Activated T-helper 1 cell treated with anti-CD3 and anti-CD28 coated beads, Interleukin-2, amount 50 U/mL, for 16 hours (primary cell): ENCODE results near the gene COG5.

Experiments
- DNase-seq, 2 donors: peaks; one replicate each; pipeline ENCODE4 v3.0.0-alpha.2; 2020; ENCODE audit warnings: low read depth in 1 of 2, low spot score in 1 of 2

COG5 gene

DNA sequence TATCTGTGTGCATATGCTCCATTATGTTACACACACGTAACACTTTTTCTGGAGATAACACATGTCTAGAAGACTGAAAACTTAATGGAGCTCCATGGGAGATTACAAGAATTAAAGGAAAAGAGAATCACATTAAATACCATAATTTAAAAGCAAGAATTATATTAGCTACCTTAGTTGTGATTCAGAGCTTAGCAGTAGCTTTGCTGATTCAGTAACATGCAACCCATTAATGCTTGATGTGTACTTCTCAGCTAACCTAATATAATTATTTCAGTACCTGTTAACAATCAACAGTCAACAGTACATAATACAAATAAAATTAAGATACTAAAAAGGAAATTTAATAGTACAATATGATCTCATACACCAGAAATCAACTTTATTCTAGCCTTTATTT lies 167.6 kb downstream of the COG5 start:
- DNase-seq: no peak

DNA sequence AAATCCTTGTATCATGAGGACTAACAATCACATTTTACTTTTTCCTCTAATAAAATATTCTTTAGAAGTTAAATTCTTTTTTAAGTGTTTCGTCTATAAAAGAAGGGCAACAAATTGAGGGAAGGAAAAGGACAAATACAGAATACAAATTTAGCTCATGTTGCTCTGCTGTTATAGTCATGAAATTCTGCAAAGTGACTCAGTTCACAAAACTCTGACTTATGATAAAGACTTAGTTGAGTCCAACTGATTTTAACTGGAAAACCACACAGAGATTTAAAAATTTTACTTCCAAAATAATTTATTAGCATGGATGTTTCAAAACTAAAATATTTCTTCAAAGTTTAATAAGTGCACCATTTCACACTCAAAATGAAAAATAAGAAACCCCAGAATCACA lies 168.9 kb downstream of the COG5 start:
- DNase-seq: no peak

DNA sequence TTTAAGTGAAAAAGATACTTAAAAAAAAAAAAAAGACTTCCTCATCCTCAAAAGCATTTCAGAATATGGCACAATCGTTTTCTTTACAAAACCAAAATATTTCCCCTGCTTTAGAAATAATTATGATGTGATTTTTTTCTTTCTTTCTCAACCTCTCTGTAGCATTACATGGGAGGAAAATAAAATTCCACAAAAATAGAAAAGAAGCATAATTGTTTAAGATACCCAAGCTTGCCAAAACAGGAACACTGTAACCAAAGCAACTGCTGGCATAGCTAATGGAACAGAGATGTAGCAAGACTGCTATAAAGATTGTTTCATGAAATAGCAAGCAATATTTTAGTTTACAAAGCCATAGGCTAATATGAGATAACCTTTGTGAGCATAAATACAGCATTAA lies 169.4 kb downstream of the COG5 start:
- no peak for DNase-seq

DNA sequence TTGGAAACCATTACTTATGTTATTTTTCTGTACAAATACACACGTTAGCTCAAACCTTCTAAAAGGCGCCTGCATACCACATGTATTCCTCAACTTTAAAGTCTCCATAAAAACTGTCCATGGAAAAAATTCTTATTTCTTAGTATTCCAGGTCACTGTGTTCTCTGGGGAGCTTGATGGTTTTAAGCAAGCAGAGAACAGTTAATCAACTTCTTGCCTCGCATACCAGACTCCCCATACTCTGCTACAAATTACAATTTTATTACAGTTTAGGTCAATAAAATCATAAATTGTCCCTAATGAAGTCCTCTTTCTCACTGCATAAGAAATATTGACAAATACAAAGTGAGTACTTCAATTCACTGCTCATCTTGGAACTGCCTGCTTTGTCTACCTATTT lies 170.9 kb downstream of the COG5 start:
- DNase-seq: no peak

DNA sequence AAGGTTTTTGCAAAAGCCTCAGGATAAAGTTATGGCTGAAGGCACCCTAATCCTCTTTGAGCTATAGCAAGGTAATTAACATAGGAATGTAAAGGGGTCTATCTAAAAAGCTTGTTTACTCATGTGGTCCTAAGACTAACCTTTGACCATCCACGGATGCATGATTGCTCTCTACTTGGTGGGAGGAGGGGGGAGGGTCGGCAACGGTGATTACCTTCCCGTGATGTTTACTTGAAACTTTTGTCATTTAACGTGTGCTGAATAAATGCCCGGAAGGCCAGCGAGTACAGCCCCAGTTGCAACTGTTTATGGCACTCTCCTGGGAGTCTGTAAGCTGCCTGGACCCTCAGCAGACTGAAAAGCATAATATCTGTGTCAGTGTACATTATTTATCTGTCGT lies 172.8 kb downstream of the COG5 start:
- no peak for DNase-seq

DNA sequence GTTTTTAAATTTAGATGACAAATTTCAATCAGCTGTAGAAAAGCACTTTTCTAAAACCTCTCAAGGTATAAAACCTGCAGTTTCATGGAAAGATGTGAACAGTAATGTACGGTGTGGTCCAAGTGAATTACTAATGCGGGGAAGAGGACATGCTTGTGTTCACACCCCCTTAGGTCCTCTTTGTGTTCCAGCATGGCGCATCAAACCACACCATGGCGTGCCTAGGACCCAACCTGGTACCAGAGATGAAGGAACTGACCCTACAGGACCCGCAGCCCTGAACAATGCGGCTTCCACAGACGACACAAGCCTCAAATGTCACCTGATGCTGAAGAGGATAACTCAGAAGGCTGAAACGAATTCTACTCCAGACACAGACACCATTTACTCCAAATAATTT lies 175.1 kb downstream of the COG5 start:
- DNase-seq: no peak

DNA sequence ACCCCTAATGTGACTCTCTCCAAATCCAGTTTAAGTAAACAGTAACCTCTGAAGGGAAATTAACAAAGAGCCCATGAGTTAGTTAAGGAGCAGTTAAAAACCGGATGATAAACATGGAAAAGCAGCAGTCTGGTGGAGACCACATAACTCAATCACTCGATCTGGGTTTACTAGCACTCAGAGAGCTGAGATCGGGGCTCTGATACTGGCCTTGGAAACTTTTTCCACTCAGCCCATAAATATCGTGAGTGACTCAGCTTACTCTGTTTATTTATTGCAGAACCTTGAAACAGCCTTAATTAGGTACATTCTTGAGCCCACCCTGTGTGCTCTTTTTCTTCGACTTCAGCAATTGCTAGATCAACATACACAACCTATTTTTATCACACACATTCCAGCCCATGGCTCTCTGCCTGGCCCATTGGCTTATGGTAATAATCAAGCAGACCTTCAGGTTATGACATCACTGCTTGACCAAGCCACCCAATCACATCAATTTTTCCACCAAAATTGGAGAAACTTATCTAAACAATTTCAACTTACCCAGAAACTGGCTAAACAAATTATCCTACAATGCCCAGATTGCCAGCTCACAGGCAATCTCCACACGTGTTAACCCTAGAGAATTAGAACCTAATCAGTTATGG lies 176.0 kb downstream of the COG5 start:
- DNase-seq: no peak

DNA sequence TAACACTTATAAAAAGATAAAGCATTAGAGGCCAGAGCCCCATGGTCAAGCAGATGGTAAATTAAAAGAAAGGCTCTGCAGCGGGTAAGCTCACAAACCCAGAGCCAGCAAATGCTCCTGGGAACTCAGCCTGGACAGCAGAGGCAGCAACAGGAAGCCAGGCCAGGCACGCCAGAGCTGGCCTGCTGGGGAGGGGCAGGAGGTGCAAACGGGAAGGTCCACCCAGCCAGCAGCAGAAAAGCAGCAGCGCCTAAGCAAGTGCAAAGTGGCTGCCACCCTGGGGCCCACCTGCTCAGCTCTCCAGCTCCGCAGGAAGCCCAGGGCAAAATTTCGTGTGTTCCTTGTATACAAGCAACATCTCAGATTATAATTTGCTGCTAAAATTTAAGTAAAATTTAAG lies 176.6 kb downstream of the COG5 start:
- no peak for DNase-seq

DNA sequence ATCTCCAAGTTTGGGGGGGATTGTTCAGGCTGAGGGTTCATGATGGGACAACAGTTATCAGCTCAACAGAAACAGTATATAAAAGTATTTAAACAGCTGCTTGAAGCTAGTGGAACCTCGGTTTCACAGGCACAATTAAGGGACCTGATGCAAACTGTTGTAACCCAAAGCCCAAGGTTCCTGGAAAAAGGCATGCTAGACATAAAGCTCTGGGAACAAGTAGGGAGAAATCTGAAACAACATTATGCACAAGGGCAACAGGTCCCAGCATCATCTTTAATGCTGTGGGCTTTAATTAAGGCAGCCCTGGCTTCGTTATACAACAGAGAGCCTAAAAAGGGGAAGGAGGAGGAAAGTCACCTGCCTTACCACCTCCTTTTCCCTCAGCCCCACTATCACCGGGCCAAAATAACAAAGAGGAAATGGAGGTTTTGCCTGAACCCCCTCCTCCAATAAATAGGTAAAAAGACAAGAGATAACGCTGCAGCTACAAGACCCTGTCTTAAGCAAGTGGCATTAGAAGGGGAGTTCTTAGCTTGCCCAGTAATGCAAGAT lies 177.1 kb downstream of the COG5 start:
- no peak for DNase-seq

DNA sequence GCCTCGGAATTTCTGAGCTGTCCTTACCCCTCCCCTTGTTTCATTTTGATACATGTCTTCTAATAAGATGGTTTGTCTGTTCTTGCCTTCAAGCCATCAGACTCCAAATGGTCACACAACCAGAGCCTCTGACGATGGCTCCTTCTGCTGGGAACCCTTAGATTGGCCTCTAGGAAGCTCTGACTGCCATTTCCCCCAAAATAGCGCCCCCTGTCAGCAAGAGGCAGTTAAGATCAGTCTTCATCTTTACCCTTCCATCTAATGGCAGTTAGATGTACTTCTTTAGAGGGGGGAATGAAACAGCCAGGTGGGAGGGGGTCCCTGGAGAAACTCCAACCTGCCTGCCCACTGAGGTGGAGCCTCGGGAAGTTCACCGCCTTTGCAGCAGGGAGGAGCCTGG lies 179.7 kb downstream of the COG5 start:
- no peak for DNase-seq

DNA sequence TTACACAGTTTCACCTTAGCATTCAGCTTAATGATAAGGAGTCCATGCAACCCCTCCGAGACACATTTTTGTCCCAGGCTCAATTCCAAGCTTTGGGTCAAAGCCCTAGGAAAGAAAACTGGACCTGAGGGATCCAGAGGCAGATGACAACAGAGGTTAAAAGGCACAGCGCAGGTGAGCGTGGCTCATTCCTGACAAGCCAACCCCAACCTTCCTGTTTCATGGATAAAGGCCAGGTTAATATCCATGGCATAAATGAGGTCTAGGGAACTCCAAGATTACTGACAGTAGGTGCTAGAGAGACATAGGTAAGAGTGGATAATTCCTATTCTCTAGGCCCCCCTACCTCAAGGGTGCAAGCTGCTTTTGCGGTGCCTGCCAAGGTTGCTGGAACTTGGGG lies 180.5 kb downstream of the COG5 start:
- DNase-seq: no peak

DNA sequence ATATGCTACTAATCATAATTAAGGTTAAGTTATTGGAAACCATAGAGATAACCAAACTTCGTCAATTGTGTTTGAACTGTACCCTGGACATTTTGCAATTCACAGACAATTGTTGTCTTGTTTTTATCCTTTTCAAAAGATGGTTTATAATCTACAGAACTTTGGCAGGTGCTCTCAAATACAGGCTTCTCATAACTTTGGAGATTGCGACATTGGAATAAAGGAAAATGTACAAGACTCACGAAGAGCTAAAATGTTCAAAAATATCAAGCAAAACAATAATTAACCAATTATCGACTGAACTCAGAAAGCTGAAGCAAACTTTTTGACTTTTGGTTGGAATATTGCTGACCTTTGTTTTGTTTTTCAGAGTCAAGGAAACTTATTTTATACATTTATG lies 182.3 kb downstream of the COG5 start:
- no peak for DNase-seq

DNA sequence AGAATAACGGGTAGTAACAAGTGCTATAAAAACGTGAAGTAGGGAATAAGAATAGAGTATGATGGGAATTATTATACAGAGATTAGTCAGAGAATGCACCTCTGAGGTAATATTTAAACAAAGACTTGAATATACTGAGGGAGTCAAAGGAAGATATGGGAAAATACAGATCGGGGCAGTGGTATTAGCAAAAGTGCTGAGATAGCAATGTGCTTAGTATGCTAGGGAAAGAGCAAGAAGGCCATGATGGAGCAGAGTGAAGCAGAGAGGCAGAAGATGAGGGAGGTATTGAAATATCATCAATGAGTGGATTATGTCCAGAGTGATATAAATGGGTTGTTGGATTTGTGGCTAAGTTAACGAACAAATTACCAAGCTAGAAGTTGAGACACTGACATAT lies 190.4 kb downstream of the COG5 start:
- DNase-seq: no peak

DNA sequence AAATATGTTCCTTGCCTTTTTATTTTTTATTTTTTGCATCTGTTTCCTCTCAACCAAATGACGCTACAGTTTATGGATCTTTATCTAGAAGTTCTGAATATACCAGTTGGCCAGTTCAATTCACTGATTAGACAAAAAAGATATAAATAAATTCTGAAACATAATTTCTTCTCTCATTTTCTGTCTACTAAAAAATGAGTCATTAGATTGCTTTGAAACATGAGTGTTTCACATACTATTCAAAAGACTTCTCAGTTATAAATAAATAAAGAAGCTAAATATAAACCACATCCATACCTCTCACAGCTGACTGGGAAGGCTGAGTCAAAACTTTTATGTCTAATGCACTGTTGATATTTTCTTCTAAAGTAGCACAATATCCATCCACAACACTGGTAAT lies 191.4 kb downstream of the COG5 start:
- DNase-seq: no peak

DNA sequence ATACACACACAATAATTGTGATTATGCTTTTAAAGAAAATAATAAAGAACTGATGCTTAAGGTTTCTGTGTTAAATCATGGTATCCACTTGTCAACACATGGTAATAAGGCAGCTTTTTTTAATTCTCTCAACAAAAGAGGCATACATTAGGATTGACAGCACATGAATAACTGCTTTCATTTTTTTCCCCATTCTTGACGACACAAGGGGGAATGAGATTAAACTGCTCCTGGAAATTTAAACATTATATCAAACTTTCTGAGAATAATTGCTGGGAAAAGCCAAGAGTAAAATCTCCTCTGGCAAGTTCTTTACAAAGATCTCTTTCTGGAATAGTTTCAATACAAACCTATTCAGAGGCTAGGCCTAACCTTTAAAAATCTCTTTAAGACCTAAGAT lies 192.9 kb downstream of the COG5 start:
- no peak for DNase-seq

DNA sequence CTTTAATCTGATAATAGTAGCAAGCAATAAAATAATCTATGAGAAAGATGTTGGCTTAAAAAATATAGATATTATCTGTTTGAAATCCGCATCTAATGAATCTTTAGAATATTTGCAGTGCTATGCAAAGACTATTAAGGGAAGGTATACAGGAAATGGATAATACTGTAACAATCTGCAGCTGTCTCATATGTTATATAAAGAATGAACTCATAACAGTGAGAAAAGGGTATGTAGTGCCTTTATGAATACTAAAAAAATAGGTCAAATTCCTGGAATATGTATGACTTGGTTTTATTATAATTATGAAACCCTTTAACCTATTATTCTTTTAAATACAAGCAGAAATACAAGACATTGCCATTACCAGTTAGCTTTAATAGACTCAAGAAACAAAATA lies 198.9 kb downstream of the COG5 start:
- no peak for DNase-seq

DNA sequence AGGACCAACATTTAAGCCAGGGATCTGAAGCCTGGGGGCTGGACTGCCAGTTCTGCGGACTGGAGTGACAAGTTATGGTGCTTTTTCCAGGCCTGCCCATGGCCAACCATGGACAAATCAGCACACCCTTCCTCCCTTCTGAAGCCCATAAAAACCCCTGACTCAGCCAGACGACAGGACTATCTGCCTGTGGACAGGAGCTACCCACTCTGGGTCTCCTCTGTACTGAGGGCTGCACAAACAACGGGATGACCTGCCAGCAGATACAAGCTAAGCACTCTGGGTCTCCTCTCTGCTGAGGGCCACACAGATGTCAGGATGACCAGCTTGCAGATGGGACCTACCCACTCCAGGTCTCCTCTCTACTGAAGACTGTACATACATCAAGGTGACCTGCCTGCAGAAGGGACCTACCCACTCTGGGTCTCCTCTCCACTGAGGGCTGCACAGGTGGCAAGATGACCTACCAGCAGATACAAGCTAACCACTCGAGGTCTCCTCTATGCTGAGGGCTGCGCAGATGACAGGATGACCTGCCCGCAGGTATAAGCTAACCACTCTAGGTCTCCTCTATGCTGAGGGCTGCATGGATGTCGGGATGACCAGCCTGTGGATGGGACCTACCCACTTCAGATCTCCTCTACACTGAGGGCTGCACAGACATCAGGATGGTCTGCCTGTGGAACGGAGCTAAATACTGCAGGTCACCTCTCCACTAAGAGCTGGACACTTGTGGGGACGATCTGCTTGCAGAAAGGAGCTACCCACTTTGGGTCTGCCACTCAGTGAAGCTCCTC lies 204.0 kb downstream of the COG5 start:
- no peak for DNase-seq

DNA sequence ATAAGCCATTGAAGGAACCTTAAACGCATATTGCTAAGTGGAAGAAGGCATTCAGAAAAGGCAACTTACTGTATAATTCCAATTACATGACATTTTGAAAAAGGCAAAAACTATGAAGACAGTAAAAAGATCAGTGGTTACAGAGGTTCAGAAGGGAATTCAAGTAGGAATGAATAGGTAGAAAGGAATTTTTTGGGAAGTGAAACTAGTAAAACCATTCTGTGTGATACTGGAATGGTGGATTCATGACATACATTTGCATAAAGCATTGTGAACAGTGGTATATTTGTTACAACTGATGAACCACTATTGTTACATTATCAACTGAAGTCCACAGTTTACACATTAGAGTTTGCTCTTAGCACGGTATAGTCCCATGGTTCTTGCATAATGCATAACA lies 208.1 kb downstream of the COG5 start:
- DNase-seq: no peak

DNA sequence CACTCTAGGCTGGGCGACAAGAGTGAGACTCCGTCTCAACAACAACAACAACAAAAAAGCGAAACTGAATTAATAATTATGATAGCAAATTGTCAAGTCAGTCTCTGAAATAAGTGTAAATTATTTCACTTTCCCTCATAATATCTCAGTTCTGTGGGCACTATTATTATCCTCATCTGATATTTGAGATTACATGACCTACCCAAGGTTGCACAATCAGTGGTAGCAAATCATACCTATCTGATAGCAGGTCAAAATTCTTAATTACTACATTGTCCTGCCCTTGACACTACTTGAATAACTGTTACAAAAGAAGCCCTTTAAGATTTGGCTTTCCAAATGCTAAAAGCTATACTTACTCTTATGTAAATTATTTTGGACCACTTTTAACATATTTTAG lies 209.1 kb downstream of the COG5 start:
- DNase-seq: no peak

DNA sequence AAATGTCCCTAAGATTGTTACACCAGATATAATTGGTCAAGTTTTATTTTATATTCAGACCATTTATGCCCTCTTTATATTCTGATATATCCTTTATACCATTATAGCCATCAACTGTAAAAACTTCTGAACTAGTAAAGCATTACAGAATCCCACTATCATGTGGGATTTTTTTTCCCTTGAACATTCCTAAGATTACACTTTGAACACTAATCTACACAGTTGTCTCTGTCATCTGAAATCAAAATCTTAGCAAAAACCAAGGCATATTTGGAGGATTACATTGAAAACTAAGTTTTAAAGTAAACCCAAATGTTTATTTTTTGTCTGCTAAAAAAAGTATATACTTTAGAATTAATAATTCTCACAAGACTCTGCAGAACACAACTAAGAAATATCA lies 210.0 kb downstream of the COG5 start:
- DNase-seq: no peak

DNA sequence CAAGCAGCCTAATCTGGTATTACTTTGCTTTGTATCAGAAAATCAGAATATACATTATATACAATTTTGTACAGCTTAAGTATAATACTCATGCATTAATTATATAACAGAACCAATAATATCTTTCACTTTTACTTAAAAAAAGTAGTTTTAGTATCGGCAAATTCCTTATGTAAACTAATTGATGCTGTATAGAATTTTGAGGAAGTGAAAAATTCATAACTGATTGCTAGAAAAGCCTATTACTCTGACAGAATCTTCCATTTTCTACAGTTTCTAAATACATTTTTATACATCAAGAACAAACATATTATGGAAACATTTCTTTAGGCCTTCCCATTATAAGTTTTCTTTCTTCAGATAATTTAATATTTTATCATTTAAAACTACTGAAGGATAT lies 217.8 kb downstream of the COG5 start:
- DNase-seq: no peak

DNA sequence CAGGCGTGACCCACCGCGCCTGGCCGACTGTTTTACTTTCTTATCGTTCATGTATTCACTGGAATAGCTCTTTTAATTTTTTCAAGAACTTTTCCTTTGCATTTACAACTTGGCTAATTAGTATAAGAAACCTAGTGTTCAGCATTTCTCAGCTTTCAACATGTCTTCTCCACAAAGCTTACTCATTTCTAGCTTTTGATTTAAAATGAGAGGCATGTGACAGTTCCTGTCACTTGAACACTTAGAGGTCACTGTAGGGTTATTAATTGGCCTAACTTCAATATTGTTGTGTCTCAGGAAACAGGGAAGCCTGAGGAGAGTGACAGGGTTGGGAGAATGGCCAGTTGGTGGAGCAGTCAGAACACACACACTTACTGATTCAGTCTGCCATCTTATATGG lies 218.9 kb downstream of the COG5 start:
- DNase-seq: no peak

DNA sequence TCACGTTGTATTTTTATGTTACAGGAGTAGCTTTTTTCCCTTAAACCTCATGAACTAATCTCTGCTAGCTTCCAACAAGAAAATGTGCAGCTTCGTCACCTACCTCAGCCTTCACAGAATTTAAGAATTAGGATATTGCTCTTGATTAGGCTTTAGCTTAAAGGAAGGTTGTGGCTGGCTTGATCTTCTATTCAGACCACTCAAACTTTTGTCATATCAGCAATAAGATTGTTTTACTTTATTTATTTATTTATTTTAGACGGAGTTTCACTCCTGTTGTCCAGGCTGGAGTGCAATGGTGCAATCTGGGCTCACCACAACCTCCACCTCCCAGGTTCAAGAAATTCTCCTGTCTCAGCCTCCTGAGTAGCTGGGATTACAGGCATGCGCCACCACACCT lies 219.4 kb downstream of the COG5 start:
- no peak for DNase-seq
